GM12891 (cell line): ENCODE measurements around the gene CARD19.
"Not testable (repeated sequence)": the region's sequence is repeated elsewhere in the genome, so short reads cannot be mapped to it uniquely, and the experiment has no call there.

Source experiments
- DNase-seq: peaks from one replicate; pipeline ENCODE4 v3.0.0; 2011; ENCODE audit warnings: low spot score; ENCODE audit not compliant: insufficient read length
- FAIRE-seq: peaks from 2 replicates; lab custom pipeline; 2011; peaks lifted over from hg19 to GRCh38; lab: Jason Lieb, UNC
- PAX5 ChIP-seq: IDR thresholded peaks from 2 replicates; pipeline ENCODE4 v1.6.1; 2011; ENCODE audit warnings: low read length, moderate library complexity, mild to moderate bottlenecking; ENCODE audit not compliant: insufficient read depth, severe bottlenecking
- POLR2A ChIP-seq: IDR thresholded peaks from 2 replicates; pipeline ENCODE4 v1.6.1; 2011; ENCODE audit warnings: low read depth, low read length, control low read depth
- POLR2AphosphoS5 ChIP-seq: IDR thresholded peaks from 2 replicates; pipeline ENCODE4 v1.6.1; 2011; ENCODE audit warnings: low read depth, low read length, control low read depth
- POU2F2 ChIP-seq: IDR thresholded peaks from 2 replicates; pipeline ENCODE4 v1.6.1; 2011; ENCODE audit warnings: low read depth, mild to moderate bottlenecking, control low read depth, low read length, moderate library complexity
- SPI1 ChIP-seq: IDR thresholded peaks from 2 replicates; pipeline ENCODE4 v1.6.1; 2011; ENCODE audit warnings: low read depth, low read length, control low read depth
- TAF1 ChIP-seq: IDR thresholded peaks from 2 replicates; pipeline ENCODE4 v1.6.1; 2011; ENCODE audit warnings: low read depth, low read length, control low read depth

CARD19 gene

DNA sequence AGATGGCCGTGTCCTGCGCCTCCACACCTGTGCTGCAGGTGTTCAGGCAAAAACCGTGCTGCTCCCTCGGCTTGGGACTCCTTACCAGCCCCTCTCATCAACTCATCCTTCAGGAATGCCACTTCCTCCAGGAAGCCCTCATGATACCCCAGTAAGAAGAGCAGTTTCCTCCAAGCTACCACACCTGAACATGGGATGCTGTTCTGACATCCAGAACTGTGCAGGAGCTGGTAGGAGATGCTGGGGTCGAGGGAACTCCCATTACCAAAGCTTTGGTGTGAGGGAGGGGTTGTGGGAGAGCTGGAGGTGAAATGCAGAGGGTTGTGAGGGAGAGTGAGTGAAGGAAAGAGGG, 18.9 kb downstream of the CARD19 start:
- no peak for FAIRE-seq
- DNase-seq: no peak
- no peak for TF ChIP-seq POU2F2
- no peak for TF ChIP-seq POLR2A
- TF ChIP-seq POLR2AphosphoS5: no peak
- TF ChIP-seq TAF1: no peak
- TF ChIP-seq PAX5: no peak
- TF ChIP-seq SPI1: no peak

DNA sequence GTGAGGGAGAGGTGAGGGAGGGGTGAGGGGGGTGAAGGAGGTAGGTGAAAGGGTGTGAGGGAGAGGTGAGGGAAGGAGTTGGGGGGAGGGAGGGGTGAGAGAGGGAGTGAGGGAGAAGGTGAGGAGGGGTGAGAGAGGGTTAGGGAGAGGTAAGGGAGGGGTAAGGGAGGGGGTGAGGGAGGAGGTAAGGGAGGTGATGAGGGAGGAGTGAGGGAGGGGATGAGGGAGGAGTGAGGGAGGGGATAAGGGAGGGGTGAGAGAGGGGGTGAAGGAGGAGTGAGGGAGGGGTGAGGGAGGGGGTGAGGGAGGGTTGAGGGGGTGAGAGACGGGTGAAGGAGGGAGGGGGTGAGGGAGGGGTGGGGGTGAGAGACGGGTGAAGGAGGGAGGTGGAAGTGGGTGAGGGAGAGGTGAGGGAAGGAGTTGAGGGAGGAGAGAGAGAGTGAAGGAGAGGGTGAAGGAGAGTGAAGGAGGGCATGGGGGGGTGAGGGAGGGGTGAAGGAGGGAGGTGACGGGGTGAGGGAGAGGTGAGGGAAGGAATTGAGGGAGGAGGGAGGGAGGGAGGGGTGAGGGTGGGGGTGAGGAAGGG, 19.6 kb downstream of the CARD19 start:
- FAIRE-seq (no peak), DNase-seq (no peak)
- no peak for TF ChIP-seq POU2F2

DNA sequence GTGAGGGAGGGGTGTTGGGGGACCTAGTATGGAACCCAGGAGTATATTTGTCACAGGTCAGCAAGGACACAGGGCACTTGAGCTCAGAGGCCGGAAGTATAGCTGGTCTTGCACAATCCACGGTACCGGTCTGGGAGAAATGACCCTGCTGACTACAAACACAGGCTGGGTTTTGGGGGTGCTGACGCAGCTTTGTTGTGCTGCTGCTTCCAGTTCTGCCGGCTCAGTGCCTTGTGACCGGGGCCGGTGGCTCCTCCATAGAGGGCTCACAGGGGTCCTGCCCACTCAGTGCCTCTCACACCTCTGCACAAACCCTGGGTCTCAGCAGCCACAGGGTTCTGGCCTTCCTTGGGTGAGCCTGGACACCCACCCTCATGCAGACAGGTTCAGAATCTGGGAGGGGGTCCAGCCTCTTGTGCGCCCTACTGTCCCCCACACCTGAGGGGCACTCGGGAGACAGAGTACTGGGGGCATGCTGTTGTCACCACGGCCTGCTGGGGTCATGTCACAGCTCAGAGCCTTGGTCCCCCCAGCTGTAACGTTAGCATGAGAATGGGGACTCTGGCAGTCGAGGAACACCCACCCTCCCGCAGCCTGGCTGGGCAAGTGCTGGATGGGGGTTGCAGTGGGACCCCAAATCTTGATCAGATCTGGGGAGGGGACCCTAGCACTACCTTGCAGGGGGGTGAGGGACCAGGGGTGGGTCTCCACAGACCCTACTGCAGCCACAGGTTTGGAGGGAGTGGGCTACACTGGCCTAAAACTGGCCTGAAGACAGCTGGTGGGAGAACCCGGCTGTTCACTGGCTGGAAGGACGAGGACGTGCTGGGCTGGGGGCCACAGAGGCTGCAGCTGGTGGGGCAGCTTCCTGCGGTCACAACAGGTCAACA, 20.3 kb downstream of the CARD19 start:
- TF ChIP-seq POU2F2: no peak
- no peak for TF ChIP-seq POLR2A
- no peak for TF ChIP-seq TAF1
- no peak for TF ChIP-seq SPI1
- TF ChIP-seq PAX5: no peak
- no peak for TF ChIP-seq POLR2AphosphoS5
- DNase-seq (no peak), FAIRE-seq (no peak)

DNA sequence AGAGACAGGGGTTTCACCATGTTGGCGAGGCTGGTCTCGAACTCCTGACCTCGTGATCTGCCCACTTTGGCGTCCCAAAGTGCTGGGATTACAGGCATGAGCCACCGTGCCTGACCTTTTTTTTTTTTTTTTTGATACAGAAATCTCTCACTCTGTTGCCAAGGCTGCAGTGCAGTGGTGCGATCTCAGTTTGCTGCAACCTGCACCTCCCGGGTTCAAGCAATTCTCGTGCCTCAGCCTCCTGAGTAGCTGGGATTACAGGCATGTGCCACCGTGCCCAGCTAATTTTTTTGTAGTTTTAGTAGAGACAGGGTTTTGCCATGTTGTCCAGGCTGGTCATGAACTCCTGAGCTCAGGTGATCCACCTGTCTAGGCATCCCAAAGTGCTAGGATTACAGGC, 21.5 kb downstream of the CARD19 start:
- DNase-seq, FAIRE-seq: not testable (repeated sequence)

DNA sequence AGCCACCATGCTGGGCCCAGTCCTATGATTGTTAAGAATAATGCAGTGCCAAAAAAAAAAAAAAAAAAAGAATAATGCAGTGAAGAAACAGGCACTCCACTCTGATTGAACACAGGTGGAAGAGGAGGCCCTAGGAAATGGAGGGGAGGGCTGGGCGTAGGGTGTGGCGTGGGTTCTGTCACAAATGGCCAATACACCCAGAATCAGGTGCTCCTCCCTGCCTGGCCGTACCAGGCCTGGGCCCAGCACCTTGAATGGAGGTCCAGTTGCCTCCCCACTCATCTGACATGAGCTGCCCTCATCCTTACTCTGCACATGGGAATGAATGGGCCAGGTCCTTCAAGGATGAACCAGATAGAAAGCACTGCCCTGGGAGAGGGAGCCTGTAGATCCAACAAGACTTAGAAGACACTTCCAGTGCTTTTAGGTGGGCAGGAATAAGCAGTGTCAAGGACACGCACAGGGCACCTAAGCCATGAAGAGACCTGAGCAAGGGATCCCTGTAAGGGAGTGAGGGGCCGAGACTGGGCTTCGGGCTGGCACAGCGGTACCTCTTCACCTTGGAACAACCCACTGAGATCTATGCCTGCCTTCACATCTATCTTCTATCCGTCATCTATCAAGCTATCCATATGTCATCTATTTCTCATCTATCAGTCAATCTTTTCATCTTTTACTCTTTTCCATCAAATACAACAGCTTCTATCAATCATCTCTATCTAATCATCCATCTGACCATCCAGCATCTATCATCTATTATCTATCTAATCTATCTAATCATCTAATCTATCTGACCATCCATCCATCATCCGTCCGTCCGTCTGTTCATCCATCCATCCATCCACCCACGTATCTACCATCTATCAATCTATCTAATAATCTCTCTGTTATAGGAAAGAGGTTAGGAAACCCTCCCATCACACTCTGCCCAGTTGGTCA, 22.2 kb downstream of the CARD19 start:
- FAIRE-seq: no peak
- TF ChIP-seq POLR2AphosphoS5 (no peak), POU2F2 (no peak), TAF1 (no peak), PAX5 (no peak), SPI1 (no peak), POLR2A (no peak)
- no peak for DNase-seq

DNA sequence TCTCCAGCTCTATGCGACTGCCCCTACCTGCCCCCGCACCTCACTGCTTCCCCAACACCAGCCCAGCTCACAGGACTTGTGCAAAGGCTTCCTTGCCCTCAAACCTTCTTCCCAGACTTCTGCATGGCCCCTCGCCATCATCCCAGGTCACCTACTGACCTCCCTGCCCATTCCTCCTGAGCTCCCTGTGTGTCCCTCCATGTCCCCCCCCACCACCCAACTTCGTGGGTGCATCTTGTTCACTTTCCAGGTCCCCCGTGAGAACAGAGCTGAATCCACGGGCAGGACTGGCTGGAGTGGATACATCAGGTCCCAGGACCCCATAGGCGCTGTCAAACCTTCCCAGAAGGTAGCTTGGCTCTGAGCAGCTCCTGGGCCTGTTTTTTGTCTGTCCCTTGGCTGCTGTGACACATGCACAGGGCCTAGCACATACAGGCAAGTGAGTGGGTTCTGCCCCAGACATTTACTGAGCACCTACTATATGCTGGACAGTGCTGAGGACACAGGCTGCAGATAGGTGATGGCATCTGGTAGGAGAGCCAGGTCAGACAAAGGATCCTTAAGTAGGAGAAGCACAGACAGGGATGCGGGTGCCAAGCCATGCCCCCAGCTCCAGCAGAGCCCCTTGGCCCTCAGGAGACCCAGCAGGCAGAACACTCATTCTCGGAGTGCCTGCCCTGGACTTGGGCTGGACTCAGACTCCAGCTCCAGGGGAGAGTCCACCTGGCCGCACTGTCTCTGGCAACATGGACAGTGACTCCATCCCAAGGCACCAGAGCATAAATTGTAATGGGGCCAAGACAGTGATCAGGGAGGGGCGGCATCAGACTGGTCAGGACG, 23.1 kb downstream of the CARD19 start:
- no peak for TF ChIP-seq TAF1
- TF ChIP-seq POU2F2: no peak
- TF ChIP-seq PAX5: no peak
- no peak for TF ChIP-seq POLR2A
- no peak for TF ChIP-seq SPI1
- no peak for TF ChIP-seq POLR2AphosphoS5
- FAIRE-seq (no peak), DNase-seq (no peak)

DNA sequence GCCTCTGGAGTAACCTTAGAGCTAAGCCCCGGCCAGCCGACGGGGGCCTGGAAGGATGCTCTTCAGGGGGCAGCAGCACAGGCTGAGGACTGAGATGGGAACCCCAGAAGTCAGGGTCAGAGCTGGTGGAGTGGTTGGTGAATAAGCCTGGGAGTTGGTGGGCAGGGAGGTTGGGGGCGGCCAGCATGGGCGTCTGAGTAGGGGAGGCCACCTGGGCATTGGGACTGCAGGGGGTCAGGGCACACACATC, 23.6 kb downstream of the CARD19 start:
- FAIRE-seq (no peak), DNase-seq (no peak)
- no peak for TF ChIP-seq SPI1
- TF ChIP-seq TAF1: no peak
- TF ChIP-seq POU2F2: no peak
- TF ChIP-seq PAX5: no peak
- no peak for TF ChIP-seq POLR2A
- TF ChIP-seq POLR2AphosphoS5: no peak

- DNase-seq: peak; percentile 89
- FAIRE-seq: peak; percentile 97
- no peak for TF ChIP-seq PAX5
- TF ChIP-seq POU2F2: peak; percentile 62; the same call in 1 of the 2 replicates
- TF ChIP-seq POLR2A: peak; percentile 37; the same call in 1 of the 2 replicates
- peak; percentile 72; the same call in 1 of the 2 replicates for TF ChIP-seq POLR2AphosphoS5
- TF ChIP-seq SPI1: peak; percentile 78
- no peak for TF ChIP-seq TAF1
Observed at GRCh38 chr9:93119953-93120845, 24.2 kb downstream of the CARD19 start.
